ENCODE data around the gene SUPT5H. TPM values are rescaled to one million over a fixed set of nuclear protein-coding genes. Genes with fewer than 3 reads are reported as not detected.

The SUPT5H gene
- total and polyA plus RNA-seq, 2 of the 13 experiments (the other 11 are each of a cell fraction or from before 2014, with no cell fraction given) = 48.2 to 51.7 TPM

- 0 out of 2 replicates have a peak, but pooled peaks have one; percentile 43 for TF ChIP-seq ZSCAN20 (CRISPR knock-in tag; IDR thresholded peaks at IDR 0.05; ENCODE audit: borderline replicate concordance)
- TF ChIP-seq ZNF550 (CRISPR knock-in tag; IDR thresholded peaks at IDR 0.05; ENCODE audit: borderline replicate concordance) = no peak
- peak; percentile 65 for TF ChIP-seq DRAP1 (CRISPR knock-in tag; IDR thresholded peaks at IDR 0.05)
- no peak for TF ChIP-seq ZNF75D (CRISPR knock-in tag; IDR thresholded peaks at IDR 0.05; ENCODE audit: borderline replicate concordance)
- no peak for TF ChIP-seq ZNF354B (CRISPR knock-in tag; IDR thresholded peaks at IDR 0.05)
- TF ChIP-seq ZNF280B (CRISPR knock-in tag; IDR thresholded peaks at IDR 0.05; ENCODE audit: borderline replicate concordance) = no peak; the same call in 1 of the 2 replicates
- TF ChIP-seq SCMH1 (CRISPR knock-in tag; IDR thresholded peaks at IDR 0.05; ENCODE audit: borderline replicate concordance) = no peak
- peak; percentile 89; the same call in 1 of the 2 replicates for TF ChIP-seq ZNF879 (CRISPR knock-in tag; IDR thresholded peaks at IDR 0.05)
- TF ChIP-seq GPBP1L1 (CRISPR knock-in tag; IDR thresholded peaks at IDR 0.05) = no peak
- TF ChIP-seq ATM (IDR thresholded peaks at IDR 0.05; ENCODE audit: borderline replicate concordance) = no peak
- peak; percentile 71; the same call in 1 of the 2 replicates for TF ChIP-seq ZNF281 (CRISPR knock-in tag; IDR thresholded peaks at IDR 0.05; ENCODE audit: borderline replicate concordance)
- TF ChIP-seq FOSL2 (CRISPR knock-in tag; IDR thresholded peaks at IDR 0.05) = peak; percentile 34
- no peak for TF ChIP-seq ZNF33B (CRISPR knock-in tag; IDR thresholded peaks at IDR 0.05)
- TF ChIP-seq CSRNP1 (CRISPR knock-in tag; IDR thresholded peaks at IDR 0.05) = peak; percentile 86
- TF ChIP-seq NCOA2 (CRISPR knock-in tag; IDR thresholded peaks at IDR 0.05) = no peak
Measured at GRCh38 chr19:39480337-39481228, 35.2 kb downstream of the SUPT5H start, which contains the start of gene TIMM50 (continued).
